HepG2 (cell line): ENCODE data around the gene DBN1. TPM values are rescaled to one million over a fixed set of nuclear protein-coding genes. Genes with fewer than 3 reads are reported as not detected.

Source experiments
- AGO2 ChIP-seq: fragments of 200-400 bp; formaldehyde crosslinking; optimal IDR thresholded peaks from 2 replicates; pipeline ENCODE3; 2017; ENCODE audit warnings: mild to moderate bottlenecking, low read depth, low read length, moderate library complexity
- CCDC6 ChIP-seq: sonication (generic); formaldehyde crosslinking; IDR thresholded peaks from 2 replicates; pipeline ENCODE4 v1.8.1; 2022; ENCODE audit warnings: mild to moderate bottlenecking, missing genetic modification reagents, moderate library complexity
- ELF4 ChIP-seq: sonication (generic); formaldehyde crosslinking; IDR thresholded peaks from 2 replicates; pipeline ENCODE4 v1.5.0; 2020; ENCODE audit warnings: missing genetic modification reagents, mild to moderate bottlenecking, moderate library complexity, borderline replicate concordance
- GLMP ChIP-seq: sonication (generic); formaldehyde crosslinking; IDR thresholded peaks from 2 replicates; pipeline ENCODE4 v1.9.0; 2021; ENCODE audit warnings: missing genetic modification reagents, mild to moderate bottlenecking, borderline replicate concordance
- HIVEP1 ChIP-seq: sonication (generic); formaldehyde crosslinking; IDR thresholded peaks from 2 replicates; pipeline ENCODE4 v1.4.0; 2020; ENCODE audit warnings: mild to moderate bottlenecking, missing genetic modification reagents
- RFX3 ChIP-seq: IDR thresholded peaks from 2 replicates; pipeline ENCODE4 v1.6.1; 2016; ENCODE audit warnings: missing biosample characterization, missing genetic modification reagents
- SMAD1 ChIP-seq: sonication (generic); formaldehyde crosslinking; IDR thresholded peaks from 2 replicates; pipeline ENCODE4 v1.4.0; 2020; ENCODE audit warnings: missing genetic modification reagents, low read depth, mild to moderate bottlenecking, borderline replicate concordance
- ZBTB21 ChIP-seq: sonication (generic); formaldehyde crosslinking; IDR thresholded peaks from 2 replicates; pipeline ENCODE4 v1.4.0; 2020; ENCODE audit warnings: missing genetic modification reagents
- ZNF513 ChIP-seq: sonication (generic); formaldehyde crosslinking; conservative IDR thresholded peaks from 2 replicates; pipeline ENCODE4 v1.5.0; 2020; ENCODE audit warnings: missing genetic modification reagents
- ZNF614 ChIP-seq: IDR thresholded peaks from 2 replicates; pipeline ENCODE4 v1.6.1; 2018; ENCODE audit warnings: missing biosample characterization, missing genetic modification reagents, inconsistent platforms, borderline replicate concordance
- ZNF749 ChIP-seq: sonication (generic); formaldehyde crosslinking; IDR thresholded peaks from 2 replicates; pipeline ENCODE4 v1.8.0; 2022; ENCODE audit warnings: mild to moderate bottlenecking, missing genetic modification reagents, moderate library complexity, borderline replicate concordance
- ZNF75D ChIP-seq: sonication (generic); formaldehyde crosslinking; IDR thresholded peaks from 2 replicates; pipeline ENCODE4 v1.8.1; 2023; ENCODE audit warnings: missing genetic modification reagents, mild to moderate bottlenecking, borderline replicate concordance
- polyA plus RNA-seq, 8 experiments: library from polyadenylated mRNA; depleted of rRNA in 3 of 8; stranded (reverse) in 7 of 8; unstranded in 1 of 8; fragments of >200 nt; fragmentation: Illumina TruSeq in 4 of 8; extraction: Trizol in 4 of 8; gene quantifications; 2 replicates each; pipeline versions ENCODE4 v1.2.1 to v1.2.3, GENCODE V29; 2011 to 2016; ENCODE audit warnings: low read depth in 4 of 8, missing spikeins in 1 of 8, mixed read lengths in 1 of 8; ENCODE audit not compliant: insufficient read depth in 1 of 8
- total RNA-seq, 5 experiments: library from RNA; depleted of rRNA; stranded (reverse); fragments of >200 nt; fragmentation: Illumina TruSeq; extraction: Trizol; gene quantifications; 2 replicates each; pipeline ENCODE4 v1.2.3, GENCODE V29; 2016; ENCODE audit warnings: low read depth in 1 of 5
- TF ChIP-seq, protein P1 (sequence below): sonication (generic); formaldehyde crosslinking; IDR thresholded peaks from 2 replicates; pipeline ENCODE4 v1.5.1; 2020; ENCODE audit warnings: missing genetic modification reagents, mild to moderate bottlenecking, borderline replicate concordance
- TF ChIP-seq, protein P2 (sequence below): sonication (generic); formaldehyde crosslinking; IDR thresholded peaks from 2 replicates; pipeline ENCODE4 v1.8.0; 2022; ENCODE audit warnings: missing genetic modification reagents, mild to moderate bottlenecking, inconsistent platforms, borderline replicate concordance
- TF ChIP-seq, protein P3 (sequence below): sonication (generic); formaldehyde crosslinking; conservative IDR thresholded peaks from 2 replicates; pipeline ENCODE4 v1.8.0; 2022; ENCODE audit warnings: mild to moderate bottlenecking, moderate library complexity, missing genetic modification reagents
- TF ChIP-seq, protein P4 (sequence below): sonication (generic); formaldehyde crosslinking; IDR thresholded peaks from 2 replicates; pipeline ENCODE4 v1.8.1; 2023; ENCODE audit warnings: mild to moderate bottlenecking, moderate library complexity, missing genetic modification reagents

Gene DBN1
- total and polyA plus RNA-seq, 2 of the 13 experiments (the other 11 are each of a cell fraction or from before 2014, with no cell fraction given), result 27.0 to 37.3 TPM

DNA sequence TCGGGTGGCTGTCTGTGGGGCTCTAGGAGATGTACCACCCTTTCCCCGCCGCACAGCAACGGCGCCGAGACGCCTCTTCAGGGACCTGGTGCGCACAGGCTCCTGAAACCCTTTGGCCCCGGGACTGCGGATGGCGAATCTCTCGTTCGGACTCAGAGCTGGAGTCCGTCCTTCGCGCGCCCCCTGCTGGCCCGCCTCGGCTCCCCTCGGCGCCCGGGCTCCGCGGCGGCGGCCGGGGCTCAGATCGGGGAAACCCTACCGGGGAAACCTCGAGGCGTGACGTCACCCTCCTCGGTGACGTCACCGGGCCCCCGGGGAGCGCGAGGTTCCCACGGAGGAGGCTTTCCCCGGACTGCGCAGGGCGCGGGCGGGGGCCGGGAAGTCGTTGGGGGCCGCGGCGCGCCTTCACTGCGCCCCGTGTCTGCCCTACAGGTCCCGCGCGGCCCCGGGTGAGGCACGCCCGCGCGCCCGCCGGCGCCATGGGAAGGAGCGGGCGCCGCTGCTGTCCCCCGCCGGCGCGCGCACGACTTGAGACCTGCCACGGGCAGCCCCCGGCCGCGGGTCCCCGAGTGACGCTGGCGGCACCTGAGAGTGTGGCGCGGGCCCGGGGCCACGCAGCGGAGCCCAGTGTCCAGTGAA, 18.9 kb downstream of the DBN1 start (continued):
- TF ChIP-seq, protein P1, sequence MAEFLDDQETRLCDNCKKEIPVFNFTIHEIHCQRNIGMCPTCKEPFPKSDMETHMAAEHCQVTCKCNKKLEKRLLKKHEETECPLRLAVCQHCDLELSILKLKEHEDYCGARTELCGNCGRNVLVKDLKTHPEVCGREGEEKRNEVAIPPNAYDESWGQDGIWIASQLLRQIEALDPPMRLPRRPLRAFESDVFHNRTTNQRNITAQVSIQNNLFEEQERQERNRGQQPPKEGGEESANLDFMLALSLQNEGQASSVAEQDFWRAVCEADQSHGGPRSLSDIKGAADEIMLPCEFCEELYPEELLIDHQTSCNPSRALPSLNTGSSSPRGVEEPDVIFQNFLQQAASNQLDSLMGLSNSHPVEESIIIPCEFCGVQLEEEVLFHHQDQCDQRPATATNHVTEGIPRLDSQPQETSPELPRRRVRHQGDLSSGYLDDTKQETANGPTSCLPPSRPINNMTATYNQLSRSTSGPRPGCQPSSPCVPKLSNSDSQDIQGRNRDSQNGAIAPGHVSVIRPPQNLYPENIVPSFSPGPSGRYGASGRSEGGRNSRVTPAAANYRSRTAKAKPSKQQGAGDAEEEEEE (CRISPR knock-in tag), result no peak
- TF ChIP-seq, protein P2, sequence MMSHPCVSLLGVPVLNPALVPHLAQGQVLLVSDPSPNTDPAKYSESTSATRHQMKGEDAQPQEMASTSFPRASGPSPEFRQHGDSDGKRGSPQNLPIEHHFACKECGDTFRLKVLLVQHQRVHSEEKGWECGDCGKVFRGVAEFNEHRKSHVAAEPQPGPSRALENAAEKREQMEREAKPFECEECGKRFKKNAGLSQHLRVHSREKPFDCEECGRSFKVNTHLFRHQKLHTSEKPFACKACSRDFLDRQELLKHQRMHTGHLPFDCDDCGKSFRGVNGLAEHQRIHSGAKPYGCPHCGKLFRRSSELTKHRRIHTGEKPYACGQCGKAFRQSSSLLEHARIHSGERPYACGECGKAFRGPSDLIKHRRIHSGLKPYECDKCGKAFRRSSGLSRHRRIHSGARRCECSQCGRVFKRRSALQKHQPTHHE (CRISPR knock-in tag), result no peak
- TF ChIP-seq CCDC6 (CRISPR knock-in tag) (no peak), HIVEP1 (CRISPR knock-in tag) (peak; percentile 100), ZNF75D (CRISPR knock-in tag) (no peak), SMAD1 (CRISPR knock-in tag) (no peak), GLMP (CRISPR knock-in tag) (no peak), ZNF749 (CRISPR knock-in tag) (no peak), AGO2 (peak; percentile 10), ZBTB21 (peak; percentile 92), ELF4 (no peak), ZNF614 (CRISPR knock-in tag) (peak; percentile 41; the same call in 1 of the 2 replicates), ZNF513 (CRISPR knock-in tag) (no peak), RFX3 (CRISPR knock-in tag) (no peak)
- TF ChIP-seq, protein P3, sequence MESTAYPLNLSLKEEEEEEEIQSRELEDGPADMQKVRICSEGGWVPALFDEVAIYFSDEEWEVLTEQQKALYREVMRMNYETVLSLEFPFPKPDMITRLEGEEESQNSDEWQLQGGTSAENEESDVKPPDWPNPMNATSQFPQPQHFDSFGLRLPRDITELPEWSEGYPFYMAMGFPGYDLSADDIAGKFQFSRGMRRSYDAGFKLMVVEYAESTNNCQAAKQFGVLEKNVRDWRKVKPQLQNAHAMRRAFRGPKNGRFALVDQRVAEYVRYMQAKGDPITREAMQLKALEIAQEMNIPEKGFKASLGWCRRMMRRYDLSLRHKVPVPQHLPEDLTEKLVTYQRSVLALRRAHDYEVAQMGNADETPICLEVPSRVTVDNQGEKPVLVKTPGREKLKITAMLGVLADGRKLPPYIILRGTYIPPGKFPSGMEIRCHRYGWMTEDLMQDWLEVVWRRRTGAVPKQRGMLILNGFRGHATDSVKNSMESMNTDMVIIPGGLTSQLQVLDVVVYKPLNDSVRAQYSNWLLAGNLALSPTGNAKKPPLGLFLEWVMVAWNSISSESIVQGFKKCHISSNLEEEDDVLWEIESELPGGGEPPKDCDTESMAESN (CRISPR knock-in tag), result 0 out of 2 replicates have a peak, but pooled peaks have one; percentile 46
- TF ChIP-seq, protein P4, sequence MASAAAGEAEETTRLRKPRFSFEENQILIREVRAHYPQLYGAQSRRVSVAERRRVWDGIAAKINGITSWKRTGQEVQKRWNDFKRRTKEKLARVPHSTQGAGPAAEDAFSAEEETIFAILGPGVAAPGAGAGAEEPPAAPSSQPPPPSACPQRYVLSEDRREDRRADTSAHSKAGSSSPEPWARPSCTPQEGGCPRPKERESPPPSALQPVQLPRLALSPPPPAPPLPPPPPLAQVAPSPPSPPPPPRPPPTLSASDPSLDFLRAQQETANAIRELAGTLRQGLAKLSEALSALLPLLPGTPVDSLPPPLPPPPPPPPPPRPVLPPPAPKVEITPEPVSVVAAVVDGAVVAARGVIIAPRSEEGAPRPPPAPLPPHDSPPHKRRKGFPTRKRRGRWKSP, result peak; percentile 78
